HG03571 (cell line): ENCODE results near the gene DDAH2.

Experiments used
- ATAC-seq: cut with Tn5 transposase; IDR thresholded peaks from one replicate; pipeline ENCODE4 v1.9.1; 2021; ENCODE audit not compliant: unreplicated experiment

DDAH2 gene

GRCh38 chr6:31733734-31734133, 4.6 kb upstream of the DDAH2 start:
- ATAC-seq = no peak

- ATAC-seq = no peak
Measured at GRCh38 chr6:31732029-31732428, 2.9 kb upstream of the DDAH2 start.

- ATAC-seq = no peak
Measured at GRCh38 chr6:31730631-31731086, 1.6 kb upstream of the DDAH2 start.

- no peak for ATAC-seq
Measured at GRCh38 chr6:31729979-31730630, 1.0 kb upstream of the DDAH2 start.

GRCh38 chr6:31729515-31729978, 448 bp upstream of the DDAH2 start:
- no peak for ATAC-seq

GRCh38 chr6:31727717-31728671, 1.1 kb downstream of the DDAH2 start:
- no peak for ATAC-seq

- ATAC-seq = no peak
Measured at GRCh38 chr6:31727034-31727716, 1.9 kb downstream of the DDAH2 start.

GRCh38 chr6:31725502-31726350, 3.4 kb downstream of the DDAH2 start:
- no peak for ATAC-seq

- no peak for ATAC-seq
Measured at GRCh38 chr6:31723980-31724691, 5.0 kb downstream of the DDAH2 start.

- no peak for ATAC-seq
Measured at GRCh38 chr6:31723245-31723979, 5.7 kb downstream of the DDAH2 start, which contains the start of gene MPIG6B. Gene MPIG6B, plus strand, starts transcription at chr6:31723373. Its CDS starts 11 bp downstream, at chr6:31723384.

GRCh38 chr6:31722173-31722572, 6.9 kb downstream of the DDAH2 start:
- ATAC-seq = no peak

- ATAC-seq = no peak
Measured at GRCh38 chr6:31721351-31722020, 7.6 kb downstream of the DDAH2 start, which contains the start of gene LY6G6C. Gene LY6G6C, minus strand, starts transcription at chr6:31721746. Its CDS starts 67 bp downstream, at chr6:31721679.

- no peak for ATAC-seq
Measured at GRCh38 chr6:31720196-31720770, 8.8 kb downstream of the DDAH2 start.

GRCh38 chr6:31719001-31719400, 10.1 kb downstream of the DDAH2 start:
- no peak for ATAC-seq

- no peak for ATAC-seq
Measured at GRCh38 chr6:31718265-31718664, 10.8 kb downstream of the DDAH2 start.

- ATAC-seq = no peak
Measured at GRCh38 chr6:31717499-31718222, 11.4 kb downstream of the DDAH2 start.
